Peyer's patch (tissue), 4 donors: ENCODE results near the gene IL18R1.

ENCODE experiments used
- POLR2A ChIP-seq, 2 donors: fragments of 450-650 bp; IDR thresholded peaks; one replicate each; pipeline ENCODE4 v1.5.1; 2017; ENCODE audit warnings: antibody characterized with exemption in 2 of 2, mild to moderate bottlenecking in 2 of 2, moderate library complexity in 2 of 2
- TF ChIP-seq, protein P1 (sequence below), 6 experiments: fragments of 450-650 bp in 4 of 6; fragments of 200-600 bp in 2 of 6; sonication (generic) in 1 of 6; IDR thresholded peaks; one replicate each; pipeline ENCODE4 v1.5.1; 2017 to 2019; ENCODE audit warnings: antibody characterized with exemption in 6 of 6, mild to moderate bottlenecking in 3 of 6, moderate library complexity in 1 of 6

DNA sequence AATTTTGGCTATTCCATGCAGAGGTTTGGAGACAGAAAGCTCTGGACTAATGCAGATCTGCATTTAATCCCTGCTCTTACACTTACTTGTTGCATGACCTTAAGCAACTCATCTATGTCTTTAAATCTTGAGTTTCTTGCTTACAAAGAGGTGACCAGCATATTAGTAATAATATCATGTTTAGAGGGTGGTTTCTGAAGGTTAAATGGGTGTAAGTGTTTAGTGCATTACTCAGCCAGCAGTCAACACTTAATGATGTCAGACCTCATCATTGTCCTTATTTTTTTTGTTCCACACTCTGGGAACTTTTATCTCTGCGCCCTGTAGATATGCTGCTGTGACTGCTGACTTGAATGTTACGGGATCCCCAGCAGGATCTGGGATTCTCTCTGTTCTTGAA, 42.6 kb upstream of the IL18R1 start:
- TF ChIP-seq, protein P1, sequence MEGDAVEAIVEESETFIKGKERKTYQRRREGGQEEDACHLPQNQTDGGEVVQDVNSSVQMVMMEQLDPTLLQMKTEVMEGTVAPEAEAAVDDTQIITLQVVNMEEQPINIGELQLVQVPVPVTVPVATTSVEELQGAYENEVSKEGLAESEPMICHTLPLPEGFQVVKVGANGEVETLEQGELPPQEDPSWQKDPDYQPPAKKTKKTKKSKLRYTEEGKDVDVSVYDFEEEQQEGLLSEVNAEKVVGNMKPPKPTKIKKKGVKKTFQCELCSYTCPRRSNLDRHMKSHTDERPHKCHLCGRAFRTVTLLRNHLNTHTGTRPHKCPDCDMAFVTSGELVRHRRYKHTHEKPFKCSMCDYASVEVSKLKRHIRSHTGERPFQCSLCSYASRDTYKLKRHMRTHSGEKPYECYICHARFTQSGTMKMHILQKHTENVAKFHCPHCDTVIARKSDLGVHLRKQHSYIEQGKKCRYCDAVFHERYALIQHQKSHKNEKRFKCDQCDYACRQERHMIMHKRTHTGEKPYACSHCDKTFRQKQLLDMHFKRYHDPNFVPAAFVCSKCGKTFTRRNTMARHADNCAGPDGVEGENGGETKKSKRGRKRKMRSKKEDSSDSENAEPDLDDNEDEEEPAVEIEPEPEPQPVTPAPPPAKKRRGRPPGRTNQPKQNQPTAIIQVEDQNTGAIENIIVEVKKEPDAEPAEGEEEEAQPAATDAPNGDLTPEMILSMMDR (IDR thresholded peaks at IDR 0.05) = no peak
- TF ChIP-seq POLR2A (IDR thresholded peaks at IDR 0.05) = no peak
